ENCODE results near the gene ASB10. TPM values are rescaled to one million over a fixed set of nuclear protein-coding genes. Genes with fewer than 3 reads are reported as not detected.

The ASB10 gene
- total RNA-seq, 2 experiments from 2014 or later = not detected

DNA sequence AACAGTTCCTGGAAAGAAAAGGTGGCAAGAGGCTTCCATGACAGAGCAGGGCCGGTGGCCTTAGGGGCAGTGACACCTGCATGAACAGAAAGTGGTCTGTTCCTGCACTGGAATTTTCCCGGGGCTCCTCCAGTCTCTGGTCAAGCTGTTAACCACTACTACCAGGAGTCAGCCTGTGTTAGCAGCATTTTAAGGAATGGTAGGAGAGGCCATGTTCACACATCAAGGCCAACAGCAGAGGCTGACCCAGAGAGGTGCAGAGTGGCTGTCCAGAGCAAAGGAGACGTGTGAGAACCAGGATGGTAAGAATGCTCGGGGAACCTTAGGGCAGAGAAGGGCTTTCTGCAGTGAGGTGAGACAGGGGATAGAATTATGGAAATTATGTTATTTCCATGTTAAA is 14.7 kb upstream of the ASB10 start:
- Mint-ChIP-seq H3K27ac (no peak overlapping the region), H3K9me3 (no peaks in the 10 kb centered on the region), H3K27me3 (peaks cover 11% of the 10 kb centered on the region), H3K4me1 (peaks cover 3% of the 10 kb centered on the region), H3K4me3 (no peak overlapping the region), H3K36me3 (no peaks in the 10 kb centered on the region)
- DNase-seq = no peak

DNA sequence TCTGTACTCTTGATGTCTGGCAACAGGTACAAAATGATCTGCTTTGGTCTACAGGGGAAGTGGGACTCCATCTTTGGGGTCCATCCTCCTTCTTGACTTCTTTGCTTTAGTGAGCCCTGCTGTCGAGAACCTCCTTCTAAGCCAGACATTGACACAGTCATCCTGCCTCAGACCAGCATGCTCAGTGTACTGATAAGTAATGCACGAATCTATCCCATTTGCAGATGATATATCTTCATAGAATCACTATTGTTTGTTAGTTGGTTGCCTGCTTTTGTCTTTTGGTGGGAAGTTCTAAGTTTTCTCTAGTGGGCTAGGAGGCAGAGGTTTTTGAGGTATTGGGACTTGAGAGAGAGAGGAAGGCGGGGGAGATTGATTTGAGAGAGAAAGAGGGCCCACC is 14.3 kb upstream of the ASB10 start:
- Mint-ChIP-seq H3K4me3 (no peak overlapping the region), H3K9me3 (no peaks in the 10 kb centered on the region), H3K4me1 (no peaks in the 10 kb centered on the region), H3K27ac (no peak overlapping the region), H3K27me3 (peaks cover 11% of the 10 kb centered on the region), H3K36me3 (no peaks in the 10 kb centered on the region)
- no peak for DNase-seq

DNA sequence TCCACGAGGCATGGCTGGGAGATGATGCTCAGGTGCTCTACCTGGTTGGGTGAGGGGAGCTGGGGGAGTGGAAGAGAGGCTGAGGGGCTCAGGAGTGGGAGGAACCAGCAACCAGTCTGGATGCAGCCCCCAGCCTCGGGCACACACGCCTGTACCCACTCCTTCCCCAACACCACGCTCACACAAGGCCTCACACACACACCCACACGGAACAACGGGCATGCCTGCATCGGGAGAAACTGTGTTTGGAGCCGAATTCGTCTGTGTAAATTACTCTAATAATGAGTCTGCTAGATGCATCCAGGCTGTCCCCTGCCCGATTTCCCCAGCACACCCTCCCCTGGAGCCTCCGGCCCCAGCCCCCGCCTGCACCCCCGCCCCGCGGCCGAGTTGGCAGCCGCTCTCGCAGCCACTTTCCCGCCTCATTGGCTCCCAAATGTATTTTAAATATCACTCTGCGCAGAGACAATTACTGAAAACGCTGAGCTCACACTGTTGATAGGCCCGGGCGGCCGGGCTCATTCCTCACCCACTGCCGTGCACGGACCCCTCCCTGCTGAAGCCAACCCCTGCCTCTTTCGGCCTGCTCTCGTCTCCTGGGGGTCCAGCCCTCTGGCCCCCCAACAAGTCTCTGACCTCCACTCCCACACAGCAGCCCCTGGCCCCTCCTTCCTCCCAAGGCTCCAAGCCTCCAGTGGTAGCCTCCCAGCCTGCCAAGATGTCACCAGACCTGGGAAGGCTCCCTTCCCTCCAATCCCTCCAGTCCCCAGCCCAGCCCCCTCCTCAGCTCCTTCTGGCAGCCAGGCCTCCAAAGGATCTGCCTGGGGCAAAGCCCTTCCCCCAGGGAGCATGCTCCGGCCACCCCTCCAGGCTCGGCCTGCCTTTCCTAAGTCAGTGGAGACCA is 12.1 kb upstream of the ASB10 start:
- H3K9me3 Mint-ChIP-seq = no peaks in the 10 kb centered on the region
- H3K4me3 Mint-ChIP-seq = no peak overlapping the region
- no peak for DNase-seq
- no peaks in the 10 kb centered on the region for H3K4me1 Mint-ChIP-seq
- H3K27me3 Mint-ChIP-seq = peaks cover 8% of the 10 kb centered on the region
- H3K36me3 Mint-ChIP-seq = no peaks in the 10 kb centered on the region
- no peak overlapping the region for H3K27ac Mint-ChIP-seq

DNA sequence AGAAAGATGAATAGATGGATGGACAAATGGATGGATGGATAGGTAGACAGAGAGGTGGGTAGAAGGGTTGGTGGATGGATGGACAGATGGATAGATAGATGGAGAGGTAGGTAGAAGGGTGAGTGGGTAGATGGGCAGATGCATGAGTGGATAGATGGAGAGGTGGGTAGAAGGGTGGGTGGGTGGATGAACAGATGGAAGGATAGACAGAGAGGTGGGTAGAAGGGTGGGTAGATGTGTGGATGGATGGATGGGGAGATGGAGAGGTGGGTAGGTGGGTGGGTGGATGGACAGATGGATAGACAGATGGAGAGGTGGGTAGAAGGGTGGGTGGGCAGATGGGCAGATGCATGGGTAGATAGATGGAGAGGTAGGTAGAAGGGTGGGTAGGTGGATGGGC is 10.9 kb upstream of the ASB10 start:
- Mint-ChIP-seq H3K27me3 (peaks cover 8% of the 10 kb centered on the region), H3K4me3 (no peak overlapping the region), H3K27ac (no peak overlapping the region), H3K4me1 (no peaks in the 10 kb centered on the region), H3K36me3 (no peaks in the 10 kb centered on the region), H3K9me3 (no peaks in the 10 kb centered on the region)
- DNase-seq = no peak

DNA sequence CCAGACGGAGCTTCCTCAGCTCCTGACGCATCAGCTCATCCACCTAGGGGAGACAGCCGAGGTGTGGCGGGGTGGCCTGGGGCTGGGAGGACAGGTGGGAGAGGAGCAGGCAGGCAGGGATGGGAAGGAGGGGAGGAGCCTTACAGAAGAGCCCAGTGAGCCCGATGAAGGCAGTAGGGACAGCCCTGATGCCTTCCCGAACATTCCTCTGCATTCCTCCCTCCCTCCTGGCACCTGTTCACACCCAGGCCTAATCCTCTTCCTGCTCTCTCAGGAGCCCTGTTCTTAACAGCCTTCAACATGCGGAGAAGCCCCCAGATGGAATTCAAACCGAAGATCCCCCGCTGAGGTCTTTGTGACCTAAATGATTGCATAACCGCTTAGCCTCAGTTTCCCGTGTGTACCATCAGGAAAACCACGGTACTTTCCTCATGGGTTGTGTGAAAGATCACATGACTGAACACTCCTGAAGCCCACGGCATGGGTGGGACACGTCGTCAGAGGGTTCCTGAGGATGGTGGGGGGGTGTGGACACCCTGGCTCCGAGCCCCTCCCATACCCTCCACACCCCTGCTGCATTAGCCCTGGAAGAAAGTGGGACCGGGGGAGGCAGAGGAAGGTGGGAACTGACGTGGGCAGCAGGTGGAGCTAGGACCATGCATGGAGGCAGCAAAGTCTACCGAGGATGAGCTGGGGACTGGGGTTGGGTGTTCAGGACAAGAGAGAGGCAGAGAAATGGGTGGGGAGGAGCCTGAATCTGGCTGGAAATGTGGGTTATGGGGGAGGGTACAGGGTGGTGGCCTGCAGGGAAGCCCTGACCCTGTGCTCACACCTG is 8.8 kb upstream of the ASB10 start:
- no peaks in the 10 kb centered on the region for H3K4me1 Mint-ChIP-seq
- H3K9me3 Mint-ChIP-seq = no peaks in the 10 kb centered on the region
- no peaks in the 10 kb centered on the region for H3K36me3 Mint-ChIP-seq

DNA sequence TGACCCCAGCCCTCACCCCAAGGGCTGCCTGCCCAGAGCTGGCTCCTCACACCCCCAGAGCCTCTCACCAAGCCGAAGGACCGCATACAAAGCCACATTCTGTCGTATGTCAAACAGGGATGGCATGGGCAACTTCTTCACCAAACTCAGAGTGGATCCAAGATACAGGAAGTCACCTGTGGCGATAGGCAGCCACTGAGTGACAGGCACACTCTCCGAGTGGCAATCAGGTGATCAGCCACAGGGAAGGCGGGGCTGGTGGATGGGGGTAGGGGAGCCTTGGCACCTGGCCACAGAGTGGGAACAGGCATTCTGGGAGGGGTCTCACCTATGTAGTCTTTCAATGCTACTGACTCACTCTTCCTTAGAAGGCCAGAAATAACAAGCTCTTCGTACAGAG is 7.1 kb upstream of the ASB10 start:
- Mint-ChIP-seq H3K36me3 (no peaks in the 10 kb centered on the region), H3K4me1 (no peaks in the 10 kb centered on the region), H3K27me3 (peaks cover 8% of the 10 kb centered on the region), H3K27ac (no peak overlapping the region), H3K9me3 (no peaks in the 10 kb centered on the region), H3K4me3 (no peak overlapping the region)
- no peak for DNase-seq

More for the DNA sequence above, 8.8 kb upstream of the ASB10 start:
- no peak overlapping the region for H3K27ac Mint-ChIP-seq
- H3K4me3 Mint-ChIP-seq = no peak overlapping the region
- peaks cover 8% of the 10 kb centered on the region for H3K27me3 Mint-ChIP-seq
- DNase-seq = no peak

DNA sequence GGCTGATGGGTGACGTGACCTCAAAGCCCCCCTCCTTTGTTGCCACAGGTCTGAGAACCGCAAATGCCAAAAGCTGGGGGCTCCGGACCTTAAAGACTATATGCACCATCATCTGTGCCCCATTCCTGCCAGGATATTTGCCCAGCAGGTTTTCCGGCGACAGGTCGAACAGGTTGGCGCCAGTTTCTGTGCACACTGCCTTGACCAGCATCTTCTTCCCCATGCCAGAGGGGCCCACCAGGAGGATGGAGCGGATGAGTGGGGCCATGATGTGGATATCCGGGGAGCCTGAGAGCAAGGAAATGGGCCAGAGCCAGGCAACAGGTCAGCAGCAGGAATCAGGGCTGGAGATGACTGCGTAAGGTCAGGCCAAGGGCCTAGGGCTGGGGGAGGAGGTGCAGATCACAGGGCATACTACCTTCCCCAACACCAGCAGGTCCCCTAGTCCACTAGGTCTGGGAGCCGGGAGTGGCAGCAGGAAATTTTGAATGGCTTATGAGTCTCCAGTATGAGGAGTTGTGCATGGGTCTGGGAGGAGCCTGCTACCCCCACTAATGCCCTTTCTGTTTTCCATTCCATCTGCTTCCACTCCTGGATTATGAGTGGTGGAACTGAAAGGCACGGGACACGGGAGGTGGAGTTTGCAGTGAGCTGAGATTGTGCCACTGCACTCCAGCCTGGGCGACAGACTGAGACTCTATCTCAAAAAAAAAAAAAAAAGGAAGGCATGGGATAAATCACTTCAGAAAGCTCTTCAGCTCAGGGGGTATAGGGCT is 6.3 kb upstream of the ASB10 start:
- DNase-seq = no peak
- Mint-ChIP-seq H3K9me3 (no peaks in the 10 kb centered on the region), H3K27me3 (peaks cover 8% of the 10 kb centered on the region), H3K27ac (no peak overlapping the region), H3K4me3 (no peak overlapping the region), H3K36me3 (no peaks in the 10 kb centered on the region), H3K4me1 (no peaks in the 10 kb centered on the region)

DNA sequence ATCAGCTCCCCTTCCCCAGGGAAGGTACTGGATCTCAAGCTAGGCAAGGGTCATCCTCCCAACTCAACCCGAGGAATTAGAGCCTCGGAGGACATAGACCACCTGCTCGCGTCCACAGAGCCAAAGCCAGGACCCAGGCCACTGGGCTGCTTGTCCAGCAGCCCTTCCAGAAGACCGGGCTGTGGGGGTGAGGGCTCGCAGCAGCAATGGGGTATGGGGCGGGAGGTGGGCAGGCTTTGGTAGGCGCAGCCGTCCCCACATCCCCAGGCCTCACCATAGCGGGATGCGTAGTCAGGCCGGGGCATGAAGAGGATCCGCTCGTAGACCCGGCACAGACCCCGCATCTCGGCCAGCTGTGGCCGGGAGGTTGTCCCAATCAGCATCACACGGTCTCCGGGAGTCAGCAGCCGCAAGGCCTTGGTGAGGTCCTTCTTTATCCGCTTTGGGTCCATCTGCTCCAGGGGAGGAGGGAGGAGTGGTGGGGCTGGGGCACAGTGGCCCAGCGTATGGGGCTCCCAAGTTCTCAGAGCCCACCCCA is 5.0 kb upstream of the ASB10 start:
- Mint-ChIP-seq H3K27ac (no peak overlapping the region), H3K36me3 (no peaks in the 10 kb centered on the region), H3K9me3 (no peaks in the 10 kb centered on the region), H3K27me3 (peaks cover 8% of the 10 kb centered on the region), H3K4me3 (no peak overlapping the region), H3K4me1 (no peaks in the 10 kb centered on the region)
- DNase-seq = no peak

DNA sequence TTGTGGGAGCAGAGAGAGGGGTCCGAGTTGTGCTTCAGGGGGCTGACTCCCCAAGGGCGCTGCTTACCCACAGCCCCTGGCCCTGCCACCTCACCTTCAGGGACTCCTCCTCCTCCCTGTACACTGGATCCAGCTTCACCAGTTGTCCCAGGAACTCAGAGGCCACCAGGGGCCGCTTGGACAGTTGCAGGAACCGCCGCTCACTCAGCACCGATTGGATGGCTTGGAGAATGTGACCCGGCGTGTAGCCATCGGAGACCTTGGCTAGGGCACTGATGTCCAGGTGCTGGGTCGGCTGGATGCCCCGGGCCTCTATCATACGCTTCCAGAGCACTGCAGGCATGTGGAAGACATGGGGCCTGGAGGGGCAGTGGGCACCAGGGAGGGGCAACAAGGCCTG is 4.5 kb upstream of the ASB10 start:
- no peak for DNase-seq
- no peaks in the 10 kb centered on the region for H3K9me3 Mint-ChIP-seq
- H3K4me1 Mint-ChIP-seq = no peaks in the 10 kb centered on the region
- no peaks in the 10 kb centered on the region for H3K36me3 Mint-ChIP-seq
- H3K27ac Mint-ChIP-seq = no peak overlapping the region
- H3K27me3 Mint-ChIP-seq = peaks cover 8% of the 10 kb centered on the region
- no peak overlapping the region for H3K4me3 Mint-ChIP-seq

DNA sequence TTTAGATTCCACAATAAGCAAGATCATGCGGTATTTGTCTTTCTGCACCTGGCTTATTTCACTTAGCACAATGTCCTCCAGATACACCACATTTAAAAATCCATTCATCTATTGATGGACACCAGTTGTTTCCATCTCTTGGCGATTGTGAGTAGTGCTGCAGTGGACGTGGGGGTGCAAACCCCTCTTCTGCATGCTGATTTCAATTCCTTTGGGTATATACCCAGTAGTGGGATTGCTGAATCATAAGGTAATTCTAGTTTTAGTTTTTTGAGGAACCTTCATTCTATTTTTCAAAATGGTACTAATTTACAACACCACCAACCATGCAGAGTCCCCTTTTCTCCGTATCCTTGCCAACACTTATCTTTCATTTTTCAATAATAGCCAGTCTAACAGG is 2.0 kb upstream of the ASB10 start:
- no peaks in the 10 kb centered on the region for H3K27me3 Mint-ChIP-seq
- DNase-seq = no peak
- no peak overlapping the region for H3K4me3 Mint-ChIP-seq
- H3K36me3 Mint-ChIP-seq = no peaks in the 10 kb centered on the region
- no peaks in the 10 kb centered on the region for H3K4me1 Mint-ChIP-seq
- H3K27ac Mint-ChIP-seq = no peak overlapping the region
- H3K9me3 Mint-ChIP-seq = no peaks in the 10 kb centered on the region

DNA sequence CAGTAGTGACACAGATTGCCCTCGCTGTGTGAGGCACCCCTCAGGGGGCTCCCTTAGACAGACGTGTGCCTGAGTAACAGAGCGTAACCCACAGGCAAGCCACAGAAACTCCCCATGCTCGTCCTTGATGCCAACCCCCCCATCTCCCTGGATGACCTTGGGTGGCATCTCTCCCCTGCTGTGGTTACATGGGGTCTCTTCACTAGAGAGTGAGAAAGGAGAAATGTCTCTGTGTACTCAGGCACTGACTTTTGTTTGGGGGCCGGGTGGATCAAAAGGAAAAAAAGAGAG is 1.1 kb upstream of the ASB10 start:
- H3K27me3 Mint-ChIP-seq = no peaks in the 10 kb centered on the region
- H3K4me1 Mint-ChIP-seq = no peaks in the 10 kb centered on the region
- no peaks in the 10 kb centered on the region for H3K9me3 Mint-ChIP-seq
- no peak overlapping the region for H3K27ac Mint-ChIP-seq
- no peak overlapping the region for H3K4me3 Mint-ChIP-seq
- no peaks in the 10 kb centered on the region for H3K36me3 Mint-ChIP-seq
- DNase-seq = no peak

DNA sequence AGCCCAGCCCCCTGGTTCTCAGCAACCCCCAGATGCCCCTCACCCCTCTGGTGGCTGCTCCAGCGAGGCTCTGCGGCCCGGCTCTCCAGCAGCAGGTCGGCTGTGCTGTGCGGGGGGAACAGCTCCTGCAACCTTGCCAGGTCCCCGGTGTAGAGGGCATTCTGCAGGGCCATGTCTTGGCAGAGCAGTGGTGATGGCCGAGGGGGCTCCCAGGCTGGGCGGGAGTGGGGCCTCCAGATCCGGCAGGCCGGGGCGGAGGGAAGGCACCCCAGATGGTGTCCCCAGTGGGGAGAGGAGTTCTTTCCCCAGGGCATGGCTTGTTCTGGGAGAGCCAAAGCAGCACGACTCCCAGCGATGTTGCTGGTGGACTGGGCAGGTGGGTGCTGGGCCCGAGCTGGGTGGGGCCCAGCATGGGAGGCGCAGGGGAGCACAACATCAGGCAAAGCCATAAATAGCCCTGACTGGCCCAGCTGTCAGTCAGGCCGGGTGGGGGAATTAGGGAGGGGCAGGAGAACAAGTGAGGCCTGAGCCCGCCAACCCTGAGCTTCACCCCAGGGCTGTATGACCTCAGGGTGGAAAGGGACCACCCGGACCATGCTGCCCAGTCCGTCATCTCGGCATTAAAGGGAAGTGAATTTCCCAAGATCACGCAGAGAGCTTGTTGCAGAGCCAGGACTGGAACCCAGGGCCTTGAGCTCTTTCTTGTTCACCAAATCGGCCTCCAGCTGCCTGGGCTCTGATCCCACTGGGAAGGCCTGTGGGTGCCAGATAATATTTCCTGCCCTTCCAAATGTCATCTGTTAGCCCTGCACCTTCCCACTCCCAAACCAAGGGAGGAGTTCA is 580 bp upstream of the ASB10 start:
- Mint-ChIP-seq H3K36me3 (no peaks in the 10 kb centered on the region), H3K4me1 (no peaks in the 10 kb centered on the region), H3K27me3 (no peaks in the 10 kb centered on the region), H3K4me3 (no peak overlapping the region), H3K27ac (no peak overlapping the region), H3K9me3 (no peaks in the 10 kb centered on the region)
- no peak for DNase-seq

DNA sequence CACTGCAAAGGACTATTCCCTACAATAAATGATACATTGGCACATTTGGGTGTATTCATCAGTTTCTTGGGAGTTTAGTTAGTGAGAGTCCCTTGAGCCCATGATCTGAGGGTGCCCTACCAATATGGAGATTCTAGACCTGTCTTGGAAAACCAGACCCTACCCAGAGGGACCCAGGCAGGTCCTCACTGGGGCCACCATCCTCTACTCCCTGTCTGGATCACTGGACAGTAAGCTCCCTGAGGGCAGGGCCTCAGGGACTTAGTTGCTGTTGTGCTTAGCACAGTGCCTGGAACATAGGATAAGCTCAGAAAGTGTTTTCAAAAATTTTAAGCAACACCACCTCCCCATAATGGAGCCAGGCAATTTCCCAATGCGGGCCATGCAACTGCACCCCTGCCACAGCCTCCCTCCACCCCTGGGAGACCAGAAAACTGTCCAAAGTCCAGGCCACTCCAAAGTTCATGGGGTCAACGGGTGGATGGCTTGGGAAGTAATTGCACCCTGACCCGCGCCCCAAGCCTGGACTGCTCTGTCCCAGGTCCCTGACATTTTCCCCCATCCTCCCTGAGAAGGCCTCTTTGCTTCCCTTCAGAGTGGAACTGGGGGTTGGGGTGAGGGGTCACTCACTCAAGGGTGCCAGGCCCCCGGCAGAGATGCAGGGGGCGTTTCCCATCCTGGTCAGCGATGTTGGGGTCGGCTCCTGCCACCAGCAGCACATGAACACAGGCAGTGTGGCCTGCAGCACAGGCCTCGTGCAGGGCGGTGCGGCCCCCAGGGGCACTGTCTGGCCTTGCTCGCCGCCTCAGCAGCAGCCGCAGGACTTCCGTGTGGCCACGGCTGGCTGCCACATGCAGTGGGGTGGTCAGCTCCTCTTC is 1.0 kb downstream of the ASB10 start:
- H3K27me3 Mint-ChIP-seq = peaks cover 5% of the 10 kb centered on the region
- DNase-seq = no peak
- no peak overlapping the region for H3K27ac Mint-ChIP-seq
- H3K4me1 Mint-ChIP-seq = no peaks in the 10 kb centered on the region
- H3K9me3 Mint-ChIP-seq = no peaks in the 10 kb centered on the region
- no peak overlapping the region for H3K4me3 Mint-ChIP-seq
- no peaks in the 10 kb centered on the region for H3K36me3 Mint-ChIP-seq
